TTC549 (cell line): ENCODE data around the gene SSTR5.
"Not testable (repeated sequence)": the region's sequence is repeated elsewhere in the genome, so short reads cannot be mapped to it uniquely, and the experiment has no call there.

Experiments
- FAIRE-seq: peaks from 2 replicates; lab custom pipeline; 2012; peaks lifted over from hg19 to GRCh38; lab: Jason Lieb, UNC

SSTR5 gene

DNA sequence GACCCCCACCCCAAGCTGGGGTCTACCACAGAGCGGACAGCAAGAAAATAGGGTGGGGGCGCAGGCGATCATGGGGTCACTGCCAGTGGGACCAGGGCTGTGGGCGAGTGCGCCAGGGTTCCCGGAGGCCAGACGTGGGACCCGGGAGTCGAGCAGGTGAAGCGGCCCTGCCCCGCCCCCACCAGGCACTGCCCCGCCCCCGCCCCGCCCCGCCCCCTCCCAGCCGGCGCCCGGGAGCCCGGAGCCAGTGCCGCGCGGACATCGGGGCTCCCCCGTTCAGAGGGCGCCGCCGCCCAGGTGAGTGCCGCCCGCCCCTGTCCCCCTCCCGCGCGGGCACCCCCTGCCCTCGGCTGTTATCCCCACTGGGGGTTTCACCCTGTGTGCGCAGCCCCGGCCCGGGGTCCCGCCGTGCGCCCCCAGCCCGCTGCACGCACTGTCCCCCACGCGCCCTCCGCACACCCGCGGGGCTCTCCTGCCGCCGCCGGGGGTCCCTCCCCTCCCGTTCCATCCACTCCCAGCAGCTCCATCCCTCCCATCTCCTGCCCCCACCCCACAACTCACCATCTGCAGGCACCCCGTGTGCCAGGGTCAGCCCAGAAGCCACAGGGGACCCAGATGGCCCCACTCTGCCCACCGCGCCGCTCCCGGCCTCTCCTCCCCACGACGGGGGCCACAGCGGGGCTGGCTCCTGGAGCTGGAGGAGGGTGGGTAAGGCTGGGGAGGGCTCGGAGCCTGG lies at the start of gene SSTR5:
SSTR5 (plus strand) TSS at position 222 of the 736 bp plus-strand sequence. CDS start 6,122 bp downstream, outside the sequence.
- FAIRE-seq = no peak

DNA sequence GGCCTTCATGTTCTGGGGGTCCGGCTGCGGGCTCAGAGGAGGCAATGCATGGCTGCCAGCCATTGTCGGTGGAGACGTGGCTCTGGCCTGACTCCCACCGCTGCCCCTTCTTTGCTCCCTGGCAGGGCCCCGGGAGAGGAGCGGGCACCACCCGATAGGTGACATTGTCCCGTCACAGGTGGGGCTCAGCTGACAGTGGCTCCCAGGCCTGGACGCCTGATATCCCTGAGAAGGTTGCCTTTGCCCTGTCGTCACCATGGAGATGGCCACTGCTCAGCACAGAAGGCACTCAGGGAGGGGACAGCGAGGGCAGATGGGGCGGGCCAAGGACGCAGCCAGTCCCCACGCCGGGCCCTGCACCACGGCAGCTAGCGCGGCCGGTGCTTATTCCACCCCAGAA lies 48.4 kb upstream of the SSTR5 start:
- no peak for FAIRE-seq

- not testable (repeated sequence) for FAIRE-seq
Observed at GRCh38 chr16:1025183-1025809, 47.3 kb upstream of the SSTR5 start.

- no peak for FAIRE-seq
Observed at GRCh38 chr16:1026057-1026783, 46.3 kb upstream of the SSTR5 start.

- no peak for FAIRE-seq
Observed at GRCh38 chr16:1026784-1027500, 45.6 kb upstream of the SSTR5 start.

DNA sequence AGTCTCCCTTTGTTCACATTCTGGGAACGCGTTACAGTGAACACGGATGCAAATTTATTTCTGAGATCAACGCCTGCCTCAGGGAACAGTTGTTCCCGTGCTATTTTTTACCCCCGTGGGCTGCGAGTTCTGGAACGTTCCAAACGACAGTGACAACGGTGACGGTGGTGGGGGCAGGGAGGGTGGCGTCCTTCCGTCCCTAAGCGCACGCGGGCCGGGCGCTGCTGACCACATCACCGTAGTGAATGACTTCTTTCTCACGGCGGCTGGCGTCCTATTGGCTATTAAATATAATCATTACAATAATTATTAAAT lies 45.1 kb upstream of the SSTR5 start:
- no peak for FAIRE-seq

- FAIRE-seq = no peak
Observed at GRCh38 chr16:1028056-1028455, 44.5 kb upstream of the SSTR5 start.

DNA sequence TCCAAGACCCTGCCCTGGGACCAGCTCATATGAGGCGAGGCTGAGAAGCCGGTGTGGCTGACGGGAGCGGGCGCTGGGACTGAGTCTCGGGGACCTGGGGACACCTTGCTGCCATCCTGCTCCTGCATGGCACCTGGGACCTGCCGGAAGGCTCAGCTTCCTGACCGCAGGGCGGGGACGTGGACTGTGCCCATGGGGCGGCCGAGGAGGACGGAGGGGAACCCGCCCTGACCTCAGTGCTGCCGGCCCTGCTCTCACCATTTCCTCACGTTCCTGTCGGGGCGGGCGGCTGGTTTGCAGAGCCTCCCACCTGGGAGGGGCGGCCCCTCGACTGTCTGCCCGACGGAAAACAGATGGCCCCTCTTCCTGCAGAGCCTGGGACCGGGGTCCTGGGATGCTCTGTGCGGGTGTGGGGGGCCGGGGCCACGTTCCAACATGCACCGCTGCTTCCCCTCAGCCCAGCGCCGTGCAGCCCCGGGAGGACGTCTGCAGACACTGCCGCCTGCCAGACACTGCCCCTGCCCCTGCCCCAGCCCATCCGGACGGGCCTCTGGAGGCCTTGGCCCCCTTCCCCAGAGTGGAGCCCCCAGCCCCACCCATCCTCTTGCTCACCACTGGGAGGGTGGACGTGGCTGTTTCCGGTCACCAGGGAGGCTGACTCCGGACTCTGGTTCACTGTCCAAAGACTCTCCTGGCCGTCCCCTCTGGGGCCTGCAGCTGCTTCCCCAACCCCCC lies 43.9 kb upstream of the SSTR5 start:
- no peak for FAIRE-seq

GRCh38 chr16:1029259-1029545 lies 43.3 kb upstream of the SSTR5 start:
- no peak for FAIRE-seq

DNA sequence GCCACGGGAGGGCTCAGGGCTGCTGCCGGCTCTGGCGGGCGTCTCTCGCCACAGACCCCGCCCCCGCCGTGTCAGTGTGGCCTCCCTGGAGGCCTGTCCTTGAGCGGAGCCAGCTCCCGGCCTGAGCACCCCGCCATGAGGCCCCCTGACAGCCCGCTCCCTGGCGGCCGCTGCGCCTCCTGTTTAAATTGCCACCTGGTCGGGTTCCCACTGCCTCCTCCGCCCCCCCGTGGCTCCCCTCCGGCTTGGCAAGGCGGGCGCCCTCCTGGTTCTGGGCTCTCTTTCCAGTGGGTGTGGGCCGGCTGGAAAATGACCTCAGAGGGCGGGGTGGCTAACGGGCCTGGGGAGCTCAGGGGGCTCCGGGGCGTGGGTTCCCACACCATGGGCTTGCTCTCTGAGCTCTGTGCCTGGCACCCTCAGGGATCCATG lies 42.1 kb upstream of the SSTR5 start:
- FAIRE-seq = no peak

DNA sequence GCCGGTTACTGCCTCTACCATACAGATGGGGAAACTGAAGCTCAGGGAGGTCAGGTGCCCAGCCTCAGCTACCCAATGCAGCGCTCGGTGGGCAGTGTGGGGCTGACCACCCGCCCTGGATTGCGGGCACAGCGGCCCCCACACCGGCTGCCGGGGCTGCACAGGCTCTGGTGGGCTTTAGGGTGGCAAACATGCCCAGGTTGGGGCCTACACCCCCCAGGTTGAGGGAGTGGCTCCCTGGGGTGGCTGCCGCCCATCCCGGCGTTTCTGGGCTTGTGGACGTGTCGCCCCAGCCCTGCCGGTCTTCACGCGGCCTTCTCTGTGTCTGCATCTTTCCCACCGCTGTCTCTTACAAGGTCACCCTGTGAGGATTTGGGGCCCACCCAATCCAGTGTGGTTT lies 40.9 kb upstream of the SSTR5 start:
- FAIRE-seq = no peak

- no peak for FAIRE-seq
Observed at GRCh38 chr16:1032607-1033006, 39.9 kb upstream of the SSTR5 start.

DNA sequence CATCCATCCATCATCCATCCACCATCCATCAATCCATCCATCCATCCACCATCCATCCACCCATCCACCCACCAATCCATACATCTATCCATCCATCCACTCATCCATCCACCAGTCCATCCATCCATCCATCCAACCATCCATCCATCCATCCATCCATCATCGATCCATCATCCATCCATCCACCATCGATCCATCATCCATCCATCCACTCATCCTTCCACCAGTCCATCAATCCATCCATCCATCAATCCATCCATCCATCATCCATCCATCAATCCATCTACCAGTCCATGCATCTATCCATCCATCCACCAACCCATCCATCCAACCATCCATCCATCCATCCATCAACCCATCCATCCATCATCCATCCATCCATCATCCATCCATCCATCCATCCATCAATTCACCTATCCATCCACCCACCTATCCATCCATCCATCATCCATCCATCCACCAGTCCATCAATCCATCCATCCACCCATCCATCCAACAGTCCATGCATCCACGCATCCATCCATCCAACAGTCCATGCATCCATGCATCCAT lies 39.3 kb upstream of the SSTR5 start:
- FAIRE-seq = no peak

DNA sequence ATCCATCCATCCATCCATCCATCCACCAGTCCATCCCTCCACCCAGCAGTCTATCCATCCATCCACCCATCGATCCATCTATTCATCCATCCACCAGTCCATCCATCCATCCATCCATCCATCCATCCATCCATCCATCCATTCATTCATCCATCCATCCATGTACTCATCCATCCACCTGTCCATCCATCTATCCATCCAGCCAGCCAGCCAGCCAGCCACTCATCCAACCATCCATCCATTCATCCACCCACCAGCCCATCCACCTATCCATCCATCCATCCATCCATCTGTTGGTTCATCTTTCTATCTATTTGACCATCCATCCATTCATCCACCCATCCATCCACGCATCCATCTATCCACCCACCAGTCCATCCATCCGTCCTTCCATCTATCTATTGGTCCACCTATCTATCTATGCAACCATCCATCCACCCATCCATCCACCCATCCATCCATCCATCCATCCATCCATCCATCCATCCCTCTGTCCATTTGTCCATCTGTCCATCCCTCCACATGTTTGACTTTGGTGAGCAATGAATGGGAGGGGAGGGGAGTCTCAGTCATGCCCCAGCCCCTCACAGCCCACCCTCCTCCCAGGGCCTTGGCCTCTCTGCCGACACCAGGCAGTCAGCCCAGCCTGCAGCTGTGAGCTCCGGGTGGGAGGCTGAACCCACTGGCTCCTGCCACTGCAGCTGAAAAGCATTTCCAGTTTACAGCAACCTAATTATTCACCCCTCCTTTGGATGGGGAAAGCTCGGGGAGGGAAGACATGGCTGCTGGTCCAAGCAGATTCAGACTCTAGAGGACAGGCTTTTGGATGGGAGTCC lies 38.1 kb upstream of the SSTR5 start:
- no peak for FAIRE-seq

DNA sequence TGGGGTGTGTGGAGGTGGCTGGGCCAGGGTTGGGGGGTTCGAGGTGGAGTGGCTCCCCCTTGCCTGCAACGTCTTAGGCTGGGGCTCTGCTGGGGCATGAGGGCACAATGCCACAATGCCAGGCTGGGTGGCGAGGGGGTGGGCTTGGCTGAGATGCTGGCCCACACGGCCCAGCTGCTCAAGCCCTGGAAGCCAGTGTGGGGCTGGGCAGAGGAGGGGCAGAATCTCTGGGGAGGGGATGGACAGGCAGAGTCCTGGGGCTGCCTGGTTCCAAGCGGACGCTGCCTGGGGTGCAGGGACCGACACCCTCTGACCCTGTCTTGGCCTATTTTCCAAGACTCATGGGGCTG lies 37.5 kb upstream of the SSTR5 start:
- FAIRE-seq = no peak

DNA sequence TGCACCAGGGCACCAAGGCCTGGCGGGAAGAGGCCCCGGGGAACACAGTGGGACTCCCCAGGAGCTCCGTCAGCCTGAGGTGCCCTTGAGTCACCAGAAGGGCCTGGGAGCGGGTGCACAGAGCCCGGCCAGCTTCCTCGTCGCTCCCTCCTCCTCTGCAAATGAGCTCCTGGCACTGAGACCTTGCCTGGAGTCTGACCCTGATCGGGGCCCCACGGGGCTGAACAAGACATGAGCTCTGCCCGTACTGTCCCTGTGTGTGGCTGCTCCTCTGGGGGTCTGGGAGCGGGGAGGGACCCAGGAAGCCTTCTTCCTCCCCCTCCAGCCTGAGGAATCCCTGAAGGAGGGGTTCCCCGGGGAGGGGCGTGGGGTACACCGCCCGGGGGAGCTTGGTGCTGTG lies 36.4 kb upstream of the SSTR5 start:
- FAIRE-seq = no peak

DNA sequence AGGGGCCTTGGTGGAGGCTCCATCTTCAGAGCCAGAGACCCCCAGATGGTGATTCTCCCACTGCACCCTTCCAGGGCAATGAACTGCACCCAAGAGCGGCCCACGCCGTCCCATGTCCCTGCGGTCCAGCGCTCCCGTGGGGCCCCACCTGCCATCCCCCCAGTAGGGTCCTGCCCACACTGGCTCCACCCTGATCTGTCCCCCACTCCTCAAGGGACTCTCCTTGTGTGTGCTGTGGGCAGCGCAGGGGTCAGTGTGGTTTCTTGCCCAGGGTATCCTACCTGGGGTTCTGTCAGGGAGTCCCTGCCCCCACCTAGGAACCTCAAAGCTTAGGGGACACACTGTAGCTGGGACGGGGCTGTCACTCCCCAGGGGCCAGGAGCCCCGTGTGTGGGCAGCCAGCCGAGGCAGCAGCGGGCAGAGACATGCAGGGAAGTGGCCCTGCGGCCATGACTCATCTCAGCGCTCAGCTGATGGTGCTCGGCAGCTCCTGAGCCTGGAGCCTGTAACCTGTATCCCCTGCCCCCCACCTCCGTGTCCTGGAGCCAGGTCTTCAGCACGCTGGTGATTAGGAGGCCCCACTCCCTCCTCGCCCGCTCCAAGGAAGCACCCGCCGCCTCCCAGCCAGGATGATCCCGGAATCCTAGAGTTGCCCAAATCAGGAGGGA lies 35.7 kb upstream of the SSTR5 start:
- FAIRE-seq = no peak

DNA sequence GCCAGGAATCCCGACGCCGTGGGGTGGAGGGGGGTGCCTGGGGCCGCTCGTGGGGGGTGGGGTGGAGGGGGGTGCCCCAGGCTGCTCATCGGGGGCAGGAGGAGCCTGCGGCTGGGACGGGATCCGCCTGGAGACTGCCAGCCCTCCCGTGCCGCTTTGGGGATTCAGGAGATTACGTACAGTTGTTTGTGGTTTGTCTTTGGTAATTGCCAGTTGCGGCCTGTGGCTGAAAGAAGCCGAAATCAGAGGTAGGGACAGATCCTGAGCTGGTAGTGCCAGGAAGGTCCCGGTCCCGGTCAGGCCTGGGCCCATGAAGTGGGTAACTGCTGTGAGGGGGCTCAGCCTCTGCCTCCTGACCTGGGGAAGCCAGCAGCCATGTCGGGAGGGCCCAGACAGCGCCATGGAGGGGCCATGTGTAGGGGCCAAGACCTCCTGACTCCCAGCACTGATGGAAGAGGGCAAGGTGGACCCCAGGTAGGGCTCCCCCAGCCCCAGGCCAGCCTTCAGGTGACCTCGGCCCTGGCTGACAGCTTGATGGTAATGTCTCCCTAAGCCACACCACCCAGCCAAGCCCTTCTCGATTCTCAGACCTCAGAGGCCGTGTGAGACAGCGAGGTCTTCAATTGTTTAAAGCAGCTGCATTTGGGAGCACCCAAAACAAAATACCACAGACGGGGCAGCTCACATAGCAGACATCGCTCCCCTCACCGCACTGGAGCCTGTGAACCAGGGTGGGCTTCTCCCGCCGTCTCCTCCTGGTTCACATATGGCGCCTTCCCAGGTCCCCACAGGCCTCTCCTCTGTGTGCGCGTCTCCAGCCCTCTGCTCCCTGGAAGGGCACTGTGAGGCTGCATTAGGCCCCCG lies 34.9 kb upstream of the SSTR5 start:
- FAIRE-seq = no peak

GRCh38 chr16:1038932-1039331 lies 33.6 kb upstream of the SSTR5 start:
- FAIRE-seq = no peak

DNA sequence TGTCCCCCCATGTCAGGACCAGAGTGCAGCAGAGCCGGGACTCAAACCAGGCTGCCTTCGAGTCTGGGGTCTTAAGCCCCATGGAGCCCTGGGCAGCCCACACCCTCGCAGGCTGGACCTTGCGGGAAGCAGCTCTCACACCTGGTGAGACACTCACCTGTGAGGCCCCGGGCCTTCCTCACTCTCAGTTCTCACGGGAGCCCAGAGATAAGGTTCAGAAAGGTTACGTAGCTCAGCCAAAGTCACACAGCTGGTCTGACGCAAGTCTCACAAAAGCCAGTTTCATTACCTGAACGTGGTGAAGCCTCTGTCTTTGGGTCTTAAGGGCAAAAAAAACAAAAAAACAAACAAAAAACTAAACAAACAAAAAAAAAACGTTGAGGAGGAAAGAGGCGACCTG lies 32.8 kb upstream of the SSTR5 start:
- FAIRE-seq = no peak
